ENCODE results near the gene MYBPC2. TPM values are rescaled to one million over a fixed set of nuclear protein-coding genes. Genes with fewer than 3 reads are reported as not detected.

Gene MYBPC2
- total RNA-seq, 1 experiment from 2014 or later = not detected

- ChIA-PET POLR2A (ENCODE audit: low non-redundant PET) (interaction anchor here (0.5 kb wide), 1 partner anchor 1142 kb away, joined by 14 read pairs; the partner anchor contains the start of gene ZNF175), CTCF (no interaction called here)
- Histone ChIP-seq H3K27me3 (replicated peaks; ENCODE audit: insufficient read depth, low read depth, low read length, poor library complexity) (no peaks in the 10 kb centered on the region), H3K36me3 (ENCODE audit: insufficient read depth, low read length, poor library complexity, severe bottlenecking) (no peaks in the 10 kb centered on the region), H3K9me3 (ENCODE audit: low read depth, low read length, poor library complexity, severe bottlenecking) (no peaks in the 10 kb centered on the region), H3K27ac (ENCODE audit: low read depth, low read length, poor library complexity, severe bottlenecking) (no peak overlapping the region), H3K4me3 (ENCODE audit: low read depth, low read length, poor library complexity, severe bottlenecking) (no peak overlapping the region), H3K4me1 (ENCODE audit: insufficient read depth, low read length, poor library complexity, severe bottlenecking) (peaks cover 21% of the 10 kb centered on the region)
- no peak for TF ChIP-seq EZH2 (IDR thresholded peaks at IDR 0.05; ENCODE audit: borderline replicate concordance, low read depth, low read length, poor library complexity, severe bottlenecking)
- TF ChIP-seq CTCF (conservative IDR thresholded peaks at IDR 0.05; ENCODE audit: low read depth, low read length) = no peak
- intact Hi-C loops (cut with micrococcal nuclease; ENCODE audit: unreplicated experiment) = no loop called here
- BruUV-seq (replicated peaks) = no TSS peak
- DNase-seq (ENCODE audit: low spot score) = no peak
Measured at GRCh38 chr19:50428772-50429463, 3.8 kb upstream of the MYBPC2 start.

- ChIA-PET CTCF (no interaction called here), POLR2A (ENCODE audit: low non-redundant PET) (no interaction called here)
- H3K4me3 ChIP-seq (ENCODE audit: low read depth, low read length, poor library complexity, severe bottlenecking) = peak overlapping the region; percentile 53
- no TSS peak for BruUV-seq (replicated peaks)
- no peak overlapping the region for H3K27ac ChIP-seq (ENCODE audit: low read depth, low read length, poor library complexity, severe bottlenecking)
- peaks cover 28% of the 10 kb centered on the region for H3K4me1 ChIP-seq (ENCODE audit: insufficient read depth, low read length, poor library complexity, severe bottlenecking)
- intact Hi-C loops (cut with micrococcal nuclease; ENCODE audit: unreplicated experiment) = no loop called here
- H3K9me3 ChIP-seq (ENCODE audit: low read depth, low read length, poor library complexity, severe bottlenecking) = no peaks in the 10 kb centered on the region
- H3K27me3 ChIP-seq (replicated peaks; ENCODE audit: insufficient read depth, low read depth, low read length, poor library complexity) = no peaks in the 10 kb centered on the region
- no peak for TF ChIP-seq EZH2 (IDR thresholded peaks at IDR 0.05; ENCODE audit: borderline replicate concordance, low read depth, low read length, poor library complexity, severe bottlenecking)
- no peak for TF ChIP-seq CTCF (conservative IDR thresholded peaks at IDR 0.05; ENCODE audit: low read depth, low read length)
- no peak for DNase-seq (ENCODE audit: low spot score)
- no peaks in the 10 kb centered on the region for H3K36me3 ChIP-seq (ENCODE audit: insufficient read depth, low read length, poor library complexity, severe bottlenecking)
Measured at GRCh38 chr19:50430888-50431342, 1.8 kb upstream of the MYBPC2 start.

GRCh38 chr19:50431343-50432220 is 1.1 kb upstream of the MYBPC2 start:
- intact Hi-C loops (cut with micrococcal nuclease; ENCODE audit: unreplicated experiment) = no loop called here
- peak; percentile 85 for DNase-seq (ENCODE audit: low spot score)
- POLR2A ChIA-PET (ENCODE audit: low non-redundant PET) = no interaction called here
- no peaks in the 10 kb centered on the region for H3K36me3 ChIP-seq (ENCODE audit: insufficient read depth, low read length, poor library complexity, severe bottlenecking)
- peak overlapping the region; percentile 54 for H3K27ac ChIP-seq (ENCODE audit: low read depth, low read length, poor library complexity, severe bottlenecking)
- no peaks in the 10 kb centered on the region for H3K27me3 ChIP-seq (replicated peaks; ENCODE audit: insufficient read depth, low read depth, low read length, poor library complexity)
- H3K4me3 ChIP-seq (ENCODE audit: low read depth, low read length, poor library complexity, severe bottlenecking) = peak overlapping the region; percentile 53
- no peak for TF ChIP-seq CTCF (conservative IDR thresholded peaks at IDR 0.05; ENCODE audit: low read depth, low read length)
- TF ChIP-seq EZH2 (IDR thresholded peaks at IDR 0.05; ENCODE audit: borderline replicate concordance, low read depth, low read length, poor library complexity, severe bottlenecking) = no peak
- no TSS peak for BruUV-seq (replicated peaks)
- H3K4me1 ChIP-seq (ENCODE audit: insufficient read depth, low read length, poor library complexity, severe bottlenecking) = peaks cover 28% of the 10 kb centered on the region
- CTCF ChIA-PET = no interaction called here
- H3K9me3 ChIP-seq (ENCODE audit: low read depth, low read length, poor library complexity, severe bottlenecking) = no peaks in the 10 kb centered on the region

Measured in A673 (cell line).